ENCODE results near the gene NR2F1-AS1.

NR2F1-AS1 gene

DNA sequence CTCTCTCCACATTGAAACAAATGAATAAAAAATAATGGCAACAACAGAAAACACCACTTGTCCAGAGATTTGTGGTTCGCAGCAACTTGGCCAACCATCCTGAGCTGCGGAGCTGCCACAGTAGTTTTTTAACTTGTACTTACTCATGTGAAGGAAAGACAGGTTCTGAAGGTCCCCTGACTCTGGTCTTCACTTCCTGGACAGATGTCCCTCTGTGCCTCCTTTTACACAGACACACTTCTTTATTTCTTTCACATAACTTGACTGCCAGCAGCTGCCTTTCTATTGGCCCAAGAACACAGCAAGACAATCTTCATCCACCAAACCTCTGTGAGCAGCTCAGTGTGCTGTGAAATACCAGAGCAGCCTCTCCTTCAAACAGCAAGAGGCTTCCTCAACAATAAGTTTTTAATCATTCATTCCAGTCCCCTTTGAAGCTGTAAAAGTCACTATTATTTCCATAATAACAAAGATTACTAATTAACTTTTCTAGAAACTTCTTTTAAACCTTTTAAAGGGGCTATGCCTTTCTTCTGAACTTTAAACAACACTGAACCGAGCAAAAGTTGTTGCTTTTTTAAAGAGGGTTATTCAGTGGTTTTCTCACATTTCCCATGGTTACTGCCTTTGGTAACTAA is 198.7 kb downstream of the NR2F1-AS1 start:
- DNase-seq, result no peak

GRCh38 chr5:93381057-93381456 is 200.0 kb downstream of the NR2F1-AS1 start:
- DNase-seq, result peak; percentile 32

GRCh38 chr5:93378073-93378472 is 202.9 kb downstream of the NR2F1-AS1 start:
- peak; percentile 73 for DNase-seq

DNA sequence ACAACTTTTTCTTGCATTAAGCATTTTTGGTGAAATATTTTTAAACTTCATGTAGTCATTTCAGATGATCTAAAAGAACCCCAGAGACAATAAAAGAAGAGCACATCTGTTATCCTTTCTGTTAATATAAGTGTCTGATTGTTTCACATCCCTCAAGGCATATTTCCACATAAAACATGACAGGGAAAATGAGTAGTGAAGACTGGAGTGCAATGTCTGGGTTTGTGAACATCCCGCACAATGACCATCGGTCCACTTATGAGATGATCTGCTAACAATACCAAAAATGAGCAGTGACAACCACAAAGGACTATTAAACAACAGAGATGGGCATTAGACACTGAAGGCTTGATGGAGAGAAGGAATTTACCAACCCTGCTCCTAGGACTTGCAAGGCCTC is 209.1 kb downstream of the NR2F1-AS1 start:
- DNase-seq, result no peak

GRCh38 chr5:93364378-93364777 is 216.6 kb downstream of the NR2F1-AS1 start:
- DNase-seq, result no peak

DNA sequence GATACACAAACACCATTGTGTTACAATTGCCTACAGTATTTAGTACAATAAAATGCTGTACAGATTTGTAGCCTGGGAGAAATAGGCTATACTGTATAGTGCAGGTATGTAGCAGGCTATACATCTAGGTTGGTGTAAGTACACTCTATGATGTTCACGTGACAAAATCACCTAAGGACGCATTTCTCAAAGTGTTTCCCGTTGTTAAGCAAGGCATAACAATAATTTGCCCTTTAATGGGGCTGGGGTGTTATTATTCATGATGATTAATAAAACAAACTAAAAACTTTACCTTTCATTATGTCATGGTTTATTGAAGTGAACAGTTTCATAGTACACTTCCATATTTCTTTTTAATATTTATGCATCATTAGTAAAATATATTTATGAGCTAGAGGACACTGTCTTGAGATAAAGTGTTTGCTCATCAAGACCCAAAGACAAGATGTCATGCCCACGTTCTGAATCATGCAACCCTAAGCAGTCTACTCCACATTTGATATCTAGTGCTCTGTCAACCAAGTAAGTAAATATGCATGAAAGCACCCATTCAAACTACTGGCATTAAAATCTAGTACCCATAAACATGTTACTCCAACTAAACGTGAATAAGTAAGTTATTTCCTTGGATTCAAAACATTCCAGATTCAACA is 220.5 kb downstream of the NR2F1-AS1 start:
- DNase-seq, result no peak

- no peak for DNase-seq
Observed at GRCh38 chr5:93359960-93360305, 221.1 kb downstream of the NR2F1-AS1 start.

Measured in fibroblast of skin of abdomen (primary cell).